ENCODE data around the gene GFOD1. TPM values are rescaled to one million over a fixed set of nuclear protein-coding genes. Genes with fewer than 3 reads are reported as not detected.

Gene GFOD1
- total and polyA plus RNA-seq, 10 donors = 3.4 to 54.0 (median 32.5) TPM

GRCh38 chr6:13485303-13485702 lies 2.1 kb downstream of the GFOD1 start:
- WGBS, 5 donors = 30 to 63% (median 59%) methylated on average over 4 of the region's 4 CpGs
- no peaks in the 10 kb centered on the region for H3K9me3 ChIP-seq
- no peak for TF ChIP-seq CTCF (IDR thresholded peaks at IDR 0.05 in 8 of 11, conservative IDR thresholded peaks at IDR 0.05 in 3 of 11)
- no peak for TF ChIP-seq POLR2AphosphoS5 (IDR thresholded peaks at IDR 0.05)
- no peak for TF ChIP-seq POLR2A (IDR thresholded peaks at IDR 0.05)
- H3K36me3 ChIP-seq = peaks cover 0 to 16% (median 0%) of the 10 kb centered on the region in 6 donors
- H3K4me1 ChIP-seq = peaks cover 9 to 79% (median 46%) of the 10 kb centered on the region in 6 donors
- H3K27ac ChIP-seq = peak overlapping the region in 7 of 8 donors; percentile 27 to 97 (median 95)
- H3K4me3 ChIP-seq = peak overlapping the region; percentile 68 to 99 (median 94)
- intact Hi-C loops (cut with DNase I; ENCODE audit: low total_unique reads) = loop anchor here (10.0 kb wide), 2 partner anchors 49 to 151 kb away; no protein-coding TSS in a partner anchor
- H3K27me3 ChIP-seq (replicated peaks in 1 of 7) = no peaks in the 10 kb centered on the region
- no peak for DNase-seq

- intact Hi-C loops (cut with DNase I; ENCODE audit: low total_unique reads) = loop anchor here (10.0 kb wide), 2 partner anchors 50 to 150 kb away; no protein-coding TSS in a partner anchor
- no peak for DNase-seq
- H3K27me3 ChIP-seq (replicated peaks in 1 of 7) = no peaks in the 10 kb centered on the region
- peaks cover 0 to 21% (median 0%) of the 10 kb centered on the region in 6 donors for H3K36me3 ChIP-seq
- peaks cover 11 to 84% (median 51%) of the 10 kb centered on the region in 6 donors for H3K4me1 ChIP-seq
- H3K9me3 ChIP-seq = no peaks in the 10 kb centered on the region
- no peak for TF ChIP-seq POLR2A (IDR thresholded peaks at IDR 0.05)
- no peak for TF ChIP-seq POLR2AphosphoS5 (IDR thresholded peaks at IDR 0.05)
- no peak for TF ChIP-seq CTCF (IDR thresholded peaks at IDR 0.05 in 8 of 11, conservative IDR thresholded peaks at IDR 0.05 in 3 of 11)
- H3K27ac ChIP-seq = peak overlapping the region in 6 of 8 donors; percentile 94 to 97 (median 95)
- peak overlapping the region; percentile 68 to 99 (median 94) for H3K4me3 ChIP-seq
- WGBS, 5 donors = 50 to 72% (median 64%) methylated on average over 3 of the region's 3 CpGs
Measured at GRCh38 chr6:13484827-13485226, 2.6 kb downstream of the GFOD1 start.

- Histone ChIP-seq H3K4me3 (peak overlapping the region in 6 of 8 donors; percentile 91 to 99 (median 96)), H3K4me1 (peaks cover 15 to 90% (median 57%) of the 10 kb centered on the region in 6 donors), H3K27ac (peak overlapping the region in 6 of 8 donors; percentile 44 to 97 (median 94)), H3K36me3 (peaks cover 0 to 24% (median 0%) of the 10 kb centered on the region in 6 donors), H3K27me3 (replicated peaks in 1 of 7) (no peaks in the 10 kb centered on the region), H3K9me3 (no peaks in the 10 kb centered on the region)
- WGBS, 5 donors = 35 to 41% (median 40%) methylated on average over 6 of the region's 6 CpGs
- intact Hi-C loops (cut with DNase I; ENCODE audit: low total_unique reads) = loop anchor here (10.0 kb wide), 2 partner anchors 51 to 149 kb away; no protein-coding TSS in a partner anchor
- DNase-seq = no peak
- TF ChIP-seq POLR2A (IDR thresholded peaks at IDR 0.05) (no peak), CTCF (IDR thresholded peaks at IDR 0.05 in 8 of 11, conservative IDR thresholded peaks at IDR 0.05 in 3 of 11) (no peak), POLR2AphosphoS5 (IDR thresholded peaks at IDR 0.05) (no peak)
Measured at GRCh38 chr6:13484138-13484708, 3.2 kb downstream of the GFOD1 start.
